Measurements from ENCODE around the gene FBLN2.

GRCh38 chr3:13561376-13561775, 12.5 kb downstream of the FBLN2 start:
- TF ChIP-seq CTCF (IDR thresholded peaks at IDR 0.05) = no peak
- TF ChIP-seq ZFX (IDR thresholded peaks at IDR 0.05; ENCODE audit: borderline replicate concordance) = no peak

All from 22Rv1 (cell line).